MM.1S (cell line): Measurements from ENCODE around the gene PDS5B.

Experiments used
- EZH2 ChIP-seq: fragments of 300-600 bp; sonication (generic); optimal IDR thresholded peaks from 2 replicates; pipeline ENCODE3; 2017; ENCODE audit warnings: low read depth, mild to moderate bottlenecking, antibody characterized with exemption, low read length, mixed read lengths
- EZH2phosphoT487 ChIP-seq: fragments of 300-600 bp; sonication (generic); IDR thresholded peaks from 2 replicates; pipeline ENCODE4 v1.6.1; 2018; ENCODE audit warnings: antibody characterized with exemption, low read length
- TF ChIP-seq, protein P1 (sequence below): fragments of 300-600 bp; sonication (generic); IDR thresholded peaks from 2 replicates; pipeline ENCODE4 v1.5.1; 2016; ENCODE audit warnings: antibody characterized with exemption, low read length, mixed read lengths

DNA sequence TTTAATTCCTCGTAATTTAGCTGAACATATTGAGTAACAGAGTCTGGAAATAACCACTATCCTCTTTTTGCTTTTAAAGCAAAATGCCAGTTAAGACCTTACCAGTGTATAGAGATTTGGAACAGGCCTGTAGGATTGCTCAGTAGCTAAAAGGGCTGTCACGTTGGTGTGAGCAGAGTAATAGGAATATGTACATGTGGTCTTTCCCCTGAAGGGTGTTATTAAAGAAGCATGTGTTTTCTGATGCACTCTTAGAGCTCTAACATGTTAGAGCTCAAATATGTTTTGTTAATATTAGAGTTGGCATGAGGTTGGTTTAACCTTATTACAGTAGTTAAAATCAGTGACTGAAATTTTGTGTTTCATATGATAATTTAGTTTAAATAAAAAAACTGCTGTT lies 172.9 kb downstream of the PDS5B start:
- TF ChIP-seq, protein P1, sequence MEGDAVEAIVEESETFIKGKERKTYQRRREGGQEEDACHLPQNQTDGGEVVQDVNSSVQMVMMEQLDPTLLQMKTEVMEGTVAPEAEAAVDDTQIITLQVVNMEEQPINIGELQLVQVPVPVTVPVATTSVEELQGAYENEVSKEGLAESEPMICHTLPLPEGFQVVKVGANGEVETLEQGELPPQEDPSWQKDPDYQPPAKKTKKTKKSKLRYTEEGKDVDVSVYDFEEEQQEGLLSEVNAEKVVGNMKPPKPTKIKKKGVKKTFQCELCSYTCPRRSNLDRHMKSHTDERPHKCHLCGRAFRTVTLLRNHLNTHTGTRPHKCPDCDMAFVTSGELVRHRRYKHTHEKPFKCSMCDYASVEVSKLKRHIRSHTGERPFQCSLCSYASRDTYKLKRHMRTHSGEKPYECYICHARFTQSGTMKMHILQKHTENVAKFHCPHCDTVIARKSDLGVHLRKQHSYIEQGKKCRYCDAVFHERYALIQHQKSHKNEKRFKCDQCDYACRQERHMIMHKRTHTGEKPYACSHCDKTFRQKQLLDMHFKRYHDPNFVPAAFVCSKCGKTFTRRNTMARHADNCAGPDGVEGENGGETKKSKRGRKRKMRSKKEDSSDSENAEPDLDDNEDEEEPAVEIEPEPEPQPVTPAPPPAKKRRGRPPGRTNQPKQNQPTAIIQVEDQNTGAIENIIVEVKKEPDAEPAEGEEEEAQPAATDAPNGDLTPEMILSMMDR, result no peak
- TF ChIP-seq EZH2phosphoT487, result no peak
- TF ChIP-seq EZH2, result no peak
